ENCODE results near the gene SIRPA.

SIRPA gene

DNA sequence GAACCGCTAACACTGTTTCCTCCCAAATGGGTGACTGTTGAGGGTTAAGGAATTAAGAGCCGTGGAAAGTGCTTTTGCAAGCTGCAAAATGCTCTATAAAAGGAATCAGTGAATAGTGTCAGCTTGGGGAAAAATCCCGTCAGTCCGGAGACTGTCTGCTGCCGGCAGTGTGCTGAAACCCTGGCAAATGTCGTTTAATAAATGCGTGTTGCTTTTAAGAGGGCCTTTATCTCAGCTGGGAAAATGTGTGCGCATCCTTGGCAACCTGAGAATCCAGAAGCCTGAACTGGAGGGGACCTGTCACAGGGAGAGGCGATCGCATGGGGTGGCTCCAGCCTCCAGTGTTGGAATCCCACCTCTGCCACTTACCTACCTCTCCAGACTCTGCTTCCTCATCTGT lies 9.8 kb downstream of the SIRPA start:
- no peak for DNase-seq (ENCODE audit: low read depth in 1 of 2, low spot score in 1 of 2)
- no peak overlapping the region for H3K4me3 ChIP-seq (replicated peaks; ENCODE audit: insufficient read depth, low read length)
- TF ChIP-seq, protein P1, sequence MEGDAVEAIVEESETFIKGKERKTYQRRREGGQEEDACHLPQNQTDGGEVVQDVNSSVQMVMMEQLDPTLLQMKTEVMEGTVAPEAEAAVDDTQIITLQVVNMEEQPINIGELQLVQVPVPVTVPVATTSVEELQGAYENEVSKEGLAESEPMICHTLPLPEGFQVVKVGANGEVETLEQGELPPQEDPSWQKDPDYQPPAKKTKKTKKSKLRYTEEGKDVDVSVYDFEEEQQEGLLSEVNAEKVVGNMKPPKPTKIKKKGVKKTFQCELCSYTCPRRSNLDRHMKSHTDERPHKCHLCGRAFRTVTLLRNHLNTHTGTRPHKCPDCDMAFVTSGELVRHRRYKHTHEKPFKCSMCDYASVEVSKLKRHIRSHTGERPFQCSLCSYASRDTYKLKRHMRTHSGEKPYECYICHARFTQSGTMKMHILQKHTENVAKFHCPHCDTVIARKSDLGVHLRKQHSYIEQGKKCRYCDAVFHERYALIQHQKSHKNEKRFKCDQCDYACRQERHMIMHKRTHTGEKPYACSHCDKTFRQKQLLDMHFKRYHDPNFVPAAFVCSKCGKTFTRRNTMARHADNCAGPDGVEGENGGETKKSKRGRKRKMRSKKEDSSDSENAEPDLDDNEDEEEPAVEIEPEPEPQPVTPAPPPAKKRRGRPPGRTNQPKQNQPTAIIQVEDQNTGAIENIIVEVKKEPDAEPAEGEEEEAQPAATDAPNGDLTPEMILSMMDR (IDR thresholded peaks at IDR 0.05; ENCODE audit: insufficient read depth, low read length): no peak
- no peak for TF ChIP-seq SPI1 (IDR thresholded peaks at IDR 0.05; ENCODE audit: borderline replicate concordance, low read depth)
- no peak for TF ChIP-seq POLR2AphosphoS5 (IDR thresholded peaks at IDR 0.05; ENCODE audit: low read depth)
- no peak for TF ChIP-seq REST (IDR thresholded peaks at IDR 0.05; ENCODE audit: insufficient replicate concordance, low read depth)
- TF ChIP-seq GABPA (IDR thresholded peaks at IDR 0.05; ENCODE audit: low read depth): no peak
- H3K27ac ChIP-seq (replicated peaks): no peak overlapping the region
- no peaks in the 10 kb centered on the region for H3K27me3 ChIP-seq (ENCODE audit: insufficient read depth, poor library complexity, severe bottlenecking)

GRCh38 chr20:1905693-1906092 lies 10.5 kb downstream of the SIRPA start:
- TF ChIP-seq REST (IDR thresholded peaks at IDR 0.05; ENCODE audit: insufficient replicate concordance, low read depth): no peak
- TF ChIP-seq GABPA (IDR thresholded peaks at IDR 0.05; ENCODE audit: low read depth): no peak
- no peak for TF ChIP-seq SPI1 (IDR thresholded peaks at IDR 0.05; ENCODE audit: borderline replicate concordance, low read depth)
- TF ChIP-seq, protein P1 (IDR thresholded peaks at IDR 0.05; ENCODE audit: insufficient read depth, low read length): no peak
- TF ChIP-seq POLR2AphosphoS5 (IDR thresholded peaks at IDR 0.05; ENCODE audit: low read depth): no peak
- Histone ChIP-seq H3K27me3 (ENCODE audit: insufficient read depth, poor library complexity, severe bottlenecking) (no peaks in the 10 kb centered on the region), H3K27ac (replicated peaks) (no peak overlapping the region), H3K4me3 (replicated peaks; ENCODE audit: insufficient read depth, low read length) (no peak overlapping the region)
- DNase-seq (ENCODE audit: low read depth in 1 of 2, low spot score in 1 of 2): no peak

DNA sequence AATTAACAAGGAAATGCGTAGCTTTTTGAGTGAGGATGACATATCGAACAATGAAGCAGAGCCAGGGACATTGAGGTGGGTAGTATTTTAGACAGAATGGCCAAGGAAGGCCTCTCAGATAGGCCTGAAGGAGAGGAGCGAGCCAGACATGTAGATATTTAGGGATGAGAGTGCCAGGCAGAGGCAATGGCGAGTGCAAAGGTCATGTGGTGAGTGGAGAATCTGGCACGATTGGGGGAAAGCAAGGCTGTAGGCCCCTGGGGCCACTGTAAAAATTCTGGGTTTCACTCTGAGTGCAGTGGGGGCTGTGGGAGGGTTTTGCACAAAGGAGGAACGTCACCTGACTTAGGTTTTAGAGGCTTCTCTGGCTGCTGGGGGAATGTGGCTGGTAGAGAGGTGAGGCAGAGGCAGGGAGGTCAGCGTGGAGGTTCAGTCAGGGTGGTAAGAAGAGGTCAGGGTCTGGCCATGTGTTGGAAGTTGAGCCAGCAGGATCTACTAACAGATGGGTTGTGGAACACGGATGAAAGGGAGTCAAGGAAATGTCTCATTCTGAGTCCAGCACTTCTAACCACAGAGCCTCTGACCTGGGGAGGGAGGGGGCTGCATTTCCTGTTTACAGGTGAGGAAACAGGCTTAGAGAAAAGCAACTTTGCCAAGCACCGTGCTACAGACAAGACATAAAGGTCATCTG lies 11.3 kb downstream of the SIRPA start:
- no peak for DNase-seq (ENCODE audit: low read depth in 1 of 2, low spot score in 1 of 2)
- no peak overlapping the region for H3K4me3 ChIP-seq (replicated peaks; ENCODE audit: insufficient read depth, low read length)
- TF ChIP-seq, protein P1 (IDR thresholded peaks at IDR 0.05; ENCODE audit: insufficient read depth, low read length): no peak
- no peak; the same call in 1 of the 2 replicates for TF ChIP-seq POLR2AphosphoS5 (IDR thresholded peaks at IDR 0.05; ENCODE audit: low read depth)
- no peak for TF ChIP-seq SPI1 (IDR thresholded peaks at IDR 0.05; ENCODE audit: borderline replicate concordance, low read depth)
- no peak for TF ChIP-seq GABPA (IDR thresholded peaks at IDR 0.05; ENCODE audit: low read depth)
- no peak for TF ChIP-seq REST (IDR thresholded peaks at IDR 0.05; ENCODE audit: insufficient replicate concordance, low read depth)
- H3K27me3 ChIP-seq (ENCODE audit: insufficient read depth, poor library complexity, severe bottlenecking): no peaks in the 10 kb centered on the region
- H3K27ac ChIP-seq (replicated peaks): no peak overlapping the region

Measured in HL-60 (cell line).